GM18499 (cell line): ENCODE measurements around the gene TMTC2.
A peak's percentile ranks its signal among the peaks of the same experiment; 100 is the strongest.

Source experiments
- ATAC-seq: cut with Tn5 transposase; IDR thresholded peaks from one replicate; pipeline ENCODE4 v1.9.1; 2021; ENCODE audit warnings: moderate number of reproducible peaks; ENCODE audit not compliant: insufficient read depth, unreplicated experiment

Gene TMTC2

DNA sequence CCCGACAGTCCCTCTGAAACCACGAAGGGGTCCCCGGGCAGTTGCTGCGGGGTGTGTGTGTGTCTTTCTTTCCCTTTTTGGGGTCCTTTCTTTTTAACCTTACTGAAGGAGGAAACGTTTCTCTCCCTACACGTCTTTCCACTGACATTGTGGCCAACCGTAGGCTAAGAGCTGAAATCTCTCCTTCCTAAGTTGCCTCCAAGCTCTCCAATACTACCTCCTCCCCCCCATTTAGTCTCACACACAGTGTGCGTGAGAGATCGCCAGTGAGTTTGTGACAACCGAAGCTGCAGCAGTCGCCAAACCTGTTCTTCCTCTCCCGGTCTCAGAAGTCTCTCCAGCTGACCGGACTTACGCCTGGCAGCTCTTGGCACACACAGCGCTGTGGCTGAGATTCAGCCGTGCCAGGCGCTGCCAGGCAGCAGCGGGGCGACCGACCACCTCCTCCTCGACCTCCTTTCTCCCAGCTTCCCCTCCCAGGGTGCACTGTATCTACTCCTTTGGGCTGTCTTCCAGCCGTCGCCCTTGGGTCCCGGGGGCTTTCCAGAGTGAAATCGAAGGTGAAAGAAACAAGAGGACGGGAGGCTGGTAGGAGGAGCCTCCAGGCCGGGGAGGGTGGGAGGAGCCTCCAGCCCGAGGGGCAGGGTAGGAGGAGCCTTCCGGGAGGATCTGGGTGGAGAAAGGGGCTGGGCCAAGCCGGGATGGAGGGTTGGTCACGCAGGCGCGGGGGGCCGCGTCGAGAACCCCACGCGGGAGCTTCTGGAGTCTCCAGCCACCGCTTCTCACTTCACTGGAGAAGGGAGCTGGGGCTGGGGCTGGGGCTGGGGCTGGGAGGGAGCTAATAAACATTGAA lies at the start of gene TMTC2:
Gene TMTC2, plus strand, starts transcription at position 739 of the 853 bp plus-strand sequence.
- peak; percentile 61 for ATAC-seq

GRCh38 chr12:82638324-82638723 lies 48.4 kb upstream of the TMTC2 start:
- no peak for ATAC-seq

GRCh38 chr12:82644896-82645295 lies 41.8 kb upstream of the TMTC2 start:
- ATAC-seq: no peak

DNA sequence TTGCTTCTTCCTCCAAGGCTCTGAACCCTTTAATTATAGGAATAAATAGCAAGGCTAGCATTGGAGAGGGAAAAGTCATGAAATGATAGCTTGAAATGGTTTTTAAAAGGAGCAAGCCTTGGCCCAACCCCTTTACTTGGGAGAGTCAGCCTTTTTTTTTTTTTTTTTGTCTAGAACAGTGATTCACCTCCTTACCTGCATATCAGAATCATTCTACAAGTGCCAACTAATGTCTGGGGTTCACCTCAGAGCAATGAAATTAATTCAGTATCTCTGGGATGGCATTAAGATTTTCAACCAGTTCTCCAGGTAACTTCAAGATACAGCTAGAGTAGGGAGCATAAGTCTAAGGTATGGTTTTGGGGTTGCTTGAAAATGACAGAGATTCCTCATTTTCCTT lies 41.3 kb upstream of the TMTC2 start:
- no peak for ATAC-seq

DNA sequence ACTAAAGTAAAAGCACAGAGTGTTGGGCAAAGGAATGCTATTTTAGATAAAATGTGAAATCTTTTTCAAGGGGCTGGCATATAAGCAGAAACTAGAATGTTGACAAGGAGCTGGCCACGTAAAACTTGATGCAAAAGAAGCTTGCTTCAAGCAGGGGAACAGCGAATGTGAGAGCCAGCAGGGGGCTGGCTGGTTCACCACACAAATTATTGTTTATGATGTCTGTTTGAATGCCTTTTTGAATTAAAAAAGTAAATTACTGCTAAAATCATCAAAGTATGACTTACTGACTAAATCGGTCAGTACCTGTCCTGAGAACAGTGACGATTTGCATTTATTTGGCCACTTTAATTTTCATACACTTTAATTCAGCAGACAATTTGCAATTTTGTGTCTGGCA lies 38.9 kb upstream of the TMTC2 start:
- no peak for ATAC-seq

DNA sequence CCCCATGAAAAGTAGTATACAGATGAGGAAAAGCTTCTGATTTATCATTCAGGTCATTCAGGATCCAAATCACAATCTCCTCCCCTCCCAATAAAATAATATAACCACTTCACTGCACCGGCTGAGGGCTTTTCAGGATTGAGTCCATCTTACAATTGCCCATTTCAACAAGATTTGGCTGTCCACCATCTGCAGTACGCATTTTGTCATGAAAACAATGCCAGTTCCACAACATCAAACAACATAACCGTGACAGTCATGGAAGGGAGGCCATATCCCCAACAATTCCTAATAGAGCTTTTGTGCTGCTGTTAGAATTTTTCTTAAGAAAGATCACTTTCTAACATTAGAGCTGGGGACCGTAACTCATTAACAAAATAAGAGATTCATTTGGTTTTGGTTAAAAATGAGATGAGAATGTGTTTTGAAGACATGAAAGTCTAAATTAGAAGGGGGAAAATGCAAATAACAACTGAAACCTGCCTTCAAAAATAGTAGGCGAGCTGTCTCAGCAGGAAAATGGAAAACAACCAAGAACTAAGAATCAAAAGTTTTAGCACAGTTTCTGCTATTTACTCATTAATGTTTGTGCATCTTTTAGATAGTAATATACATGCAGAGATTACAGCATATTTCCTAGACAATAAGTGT lies 38.3 kb upstream of the TMTC2 start:
- ATAC-seq: no peak

DNA sequence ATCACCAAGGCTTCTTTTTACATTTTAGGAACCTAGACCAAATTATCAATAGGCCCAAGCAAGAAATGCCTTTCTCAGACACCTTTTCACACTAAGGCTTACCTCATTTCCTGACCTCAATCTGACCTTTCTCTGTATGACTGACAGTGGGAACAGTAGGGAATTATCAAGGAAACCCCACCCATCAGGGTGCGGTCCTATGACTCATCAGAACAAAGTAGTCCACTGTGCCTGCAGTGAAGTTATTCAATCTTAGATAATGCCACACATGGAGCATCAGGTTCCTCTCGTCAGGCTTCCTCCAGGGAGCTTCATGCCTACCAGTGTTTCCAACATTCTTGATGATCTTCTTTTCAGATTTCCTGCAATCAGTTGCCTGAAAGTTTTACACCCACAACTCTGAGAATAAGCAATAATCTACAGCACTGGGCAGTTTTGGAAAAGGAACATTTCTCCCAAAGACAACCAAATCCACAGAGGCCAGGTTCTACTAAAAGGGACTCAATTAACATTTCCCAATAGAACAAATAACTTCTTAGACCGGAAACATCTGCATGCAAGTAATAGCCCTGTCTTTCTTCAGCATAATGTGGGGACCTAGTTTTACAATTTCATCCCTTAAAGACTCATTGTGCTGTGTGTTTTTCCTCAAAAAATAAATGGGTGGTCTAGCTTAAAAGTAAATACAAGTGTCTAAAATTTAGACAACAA lies 35.9 kb upstream of the TMTC2 start:
- ATAC-seq: peak; percentile 95

DNA sequence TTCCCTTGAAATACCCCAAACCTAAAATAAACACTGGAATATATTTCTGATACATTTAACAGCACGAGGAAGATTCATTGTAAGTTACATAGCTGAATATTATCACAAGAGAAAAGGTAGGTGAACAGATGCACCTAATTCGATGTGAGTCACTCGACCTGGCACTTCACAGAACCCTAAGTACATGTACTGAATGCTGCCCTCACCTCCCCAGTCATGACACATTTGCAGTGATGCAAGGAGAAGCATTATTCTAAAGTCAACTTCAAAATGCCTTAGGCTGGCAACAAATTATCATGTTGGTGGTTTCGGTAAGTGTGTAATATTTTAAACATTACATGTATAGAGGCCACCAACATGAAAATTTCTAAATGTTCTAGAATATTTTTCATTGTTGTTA lies 35.2 kb upstream of the TMTC2 start:
- no peak for ATAC-seq

GRCh38 chr12:82652071-82652470 lies 34.6 kb upstream of the TMTC2 start:
- ATAC-seq: no peak

- no peak for ATAC-seq
Measured at GRCh38 chr12:82655751-82656150, 31.0 kb upstream of the TMTC2 start.

- ATAC-seq: no peak
Measured at GRCh38 chr12:82659343-82660207, 27.1 kb upstream of the TMTC2 start.

GRCh38 chr12:82660541-82661325 lies 26.0 kb upstream of the TMTC2 start:
- ATAC-seq: no peak

DNA sequence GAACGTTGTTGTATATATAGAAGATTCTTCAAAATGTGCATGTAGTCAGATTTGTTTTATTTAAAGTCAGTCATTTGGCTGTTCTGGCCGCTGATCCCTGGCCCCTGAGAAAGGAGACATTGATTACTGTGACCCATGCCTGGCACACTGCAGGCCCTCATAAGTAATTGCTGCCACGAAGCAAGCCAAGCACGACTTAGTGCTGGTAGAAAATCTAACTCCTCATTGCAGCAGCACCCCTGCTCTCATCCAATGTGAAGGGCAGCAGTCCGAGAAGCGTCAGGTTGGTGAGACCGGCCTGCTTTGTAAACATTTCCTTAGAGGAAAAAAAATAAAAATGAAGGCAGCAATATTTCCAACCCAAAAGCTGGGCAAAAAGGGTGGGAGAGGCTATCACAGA lies 22.8 kb upstream of the TMTC2 start:
- ATAC-seq: no peak

DNA sequence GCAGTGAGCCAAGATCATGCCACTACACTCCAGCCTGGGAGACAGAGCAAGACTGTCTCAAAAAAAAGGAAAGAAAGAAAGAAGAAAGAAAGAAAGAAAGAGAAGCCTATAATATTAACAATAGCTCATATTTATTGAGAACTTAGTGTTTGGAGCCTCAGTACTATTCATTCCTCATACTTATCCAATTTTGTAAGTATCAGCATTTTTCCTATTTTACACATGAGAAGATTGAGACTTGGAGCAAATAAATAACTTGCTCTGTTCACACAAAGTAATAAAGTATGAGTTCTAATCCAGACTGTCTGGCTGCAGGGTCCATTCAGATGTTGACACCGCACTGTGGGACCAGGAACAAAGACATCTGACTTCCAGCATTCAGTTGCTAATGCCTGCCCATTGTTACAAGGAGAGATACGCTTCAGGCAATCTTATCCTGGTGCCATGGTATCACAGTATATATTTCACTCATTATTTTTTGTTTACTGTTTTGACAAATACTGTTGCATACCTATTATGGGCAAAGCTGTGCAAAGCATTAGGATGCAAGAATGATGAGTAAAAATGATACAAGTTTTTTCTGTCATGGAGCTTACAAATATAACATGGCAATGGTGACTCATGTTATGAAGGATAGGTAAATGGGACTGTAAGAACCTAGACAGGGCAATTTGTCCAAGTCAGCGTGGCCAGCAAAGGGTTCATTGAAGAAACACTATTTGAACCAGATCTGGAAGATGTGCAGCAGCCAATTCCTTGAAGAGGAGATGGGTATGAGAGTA lies 21.4 kb upstream of the TMTC2 start:
- no peak for ATAC-seq

DNA sequence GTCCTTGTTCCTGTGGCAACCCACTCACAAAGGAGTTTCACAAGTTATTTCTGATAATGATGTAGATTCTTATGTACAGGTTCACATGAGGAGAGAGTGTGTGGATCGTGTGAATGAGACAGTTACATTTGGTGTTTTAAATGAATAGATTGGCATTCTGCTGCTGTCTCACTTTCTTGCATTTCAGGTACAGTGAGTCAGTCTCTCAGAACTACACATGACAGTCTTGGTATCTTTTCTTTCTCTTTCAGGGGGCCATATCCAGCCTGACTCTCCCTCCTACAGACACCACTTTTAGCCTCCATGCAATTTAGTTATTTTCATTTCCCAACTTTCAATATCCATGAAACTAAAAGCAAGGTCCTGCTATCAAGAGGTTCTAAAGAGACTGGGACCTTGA lies 19.9 kb upstream of the TMTC2 start:
- ATAC-seq: no peak

- ATAC-seq: no peak
Measured at GRCh38 chr12:82671673-82672195, 15.0 kb upstream of the TMTC2 start.

GRCh38 chr12:82672811-82673495 lies 13.8 kb upstream of the TMTC2 start:
- ATAC-seq: no peak

GRCh38 chr12:82673698-82674097 lies 13.0 kb upstream of the TMTC2 start:
- no peak for ATAC-seq
